AG04449 (cell line): Measurements from ENCODE around the gene CDH22.

Experiments used
- CTCF ChIA-PET: fragments of 350-600 bp; formaldehyde crosslinking; extraction: SDS; loops from one replicate; lab custom pipeline; 2021; ENCODE audit warnings: antibody characterized with exemption; lab: Yijun Ruan, JAX
- POLR2A ChIA-PET: fragments of 400-600, 350-600 bp; formaldehyde crosslinking; extraction: SDS; loops from one replicate; lab custom pipeline; 2020; ENCODE audit warnings: antibody characterized with exemption, inconsistent platforms; lab: Yijun Ruan, JAX
- DNase-seq: peaks from one replicate; pipeline ENCODE4 v3.0.0-alpha.2; 2010; ENCODE audit warnings: low read depth, low spot score
- H3K4me3 ChIP-seq: 2 replicates; pipeline ENCODE4 v1.5.1; 2011; ENCODE audit warnings: low read depth, mild to moderate bottlenecking, control low read depth, low read length
- CTCF ChIP-seq: IDR thresholded peaks from one replicate; pipeline ENCODE4 v1.5.1; 2011; ENCODE audit warnings: mild to moderate bottlenecking, moderate library complexity, low read length, control low read depth, inconsistent platforms; ENCODE audit not compliant: insufficient read depth; ENCODE audit errors: missing control alignments

Gene CDH22

DNA sequence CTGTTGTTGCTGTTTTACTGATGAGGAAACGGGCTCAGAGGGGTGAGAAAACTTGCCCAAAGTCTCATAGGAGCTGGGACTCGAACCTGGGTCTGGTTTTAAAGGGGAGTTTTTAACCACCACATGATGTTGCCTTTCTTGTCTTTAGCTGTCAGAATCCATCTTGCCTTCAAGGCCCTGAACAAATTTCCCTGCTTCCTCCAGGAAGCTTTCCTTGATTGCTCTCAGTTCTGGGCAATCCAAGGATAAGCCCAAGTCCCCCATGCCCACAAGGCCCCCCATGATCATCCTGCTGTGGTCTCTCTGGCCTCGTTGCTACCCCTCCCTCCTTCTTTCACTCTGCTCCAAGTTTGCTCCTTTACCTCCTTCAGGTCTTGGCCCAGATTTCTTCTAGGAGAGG is 116.7 kb downstream of the CDH22 start:
- no peak for TF ChIP-seq CTCF
- CTCF ChIA-PET = no interaction called here
- no peak overlapping the region for H3K4me3 ChIP-seq
- DNase-seq = no peak
- POLR2A ChIA-PET = no interaction called here

GRCh38 chr20:46191168-46191540 is 117.1 kb downstream of the CDH22 start:
- H3K4me3 ChIP-seq = no peak overlapping the region
- POLR2A ChIA-PET = no interaction called here
- CTCF ChIA-PET = no interaction called here
- no peak for TF ChIP-seq CTCF
- DNase-seq = no peak

GRCh38 chr20:46190478-46191167 is 117.7 kb downstream of the CDH22 start:
- CTCF ChIA-PET = no interaction called here
- POLR2A ChIA-PET = no interaction called here
- no peak for TF ChIP-seq CTCF
- no peak overlapping the region for H3K4me3 ChIP-seq
- no peak for DNase-seq

DNA sequence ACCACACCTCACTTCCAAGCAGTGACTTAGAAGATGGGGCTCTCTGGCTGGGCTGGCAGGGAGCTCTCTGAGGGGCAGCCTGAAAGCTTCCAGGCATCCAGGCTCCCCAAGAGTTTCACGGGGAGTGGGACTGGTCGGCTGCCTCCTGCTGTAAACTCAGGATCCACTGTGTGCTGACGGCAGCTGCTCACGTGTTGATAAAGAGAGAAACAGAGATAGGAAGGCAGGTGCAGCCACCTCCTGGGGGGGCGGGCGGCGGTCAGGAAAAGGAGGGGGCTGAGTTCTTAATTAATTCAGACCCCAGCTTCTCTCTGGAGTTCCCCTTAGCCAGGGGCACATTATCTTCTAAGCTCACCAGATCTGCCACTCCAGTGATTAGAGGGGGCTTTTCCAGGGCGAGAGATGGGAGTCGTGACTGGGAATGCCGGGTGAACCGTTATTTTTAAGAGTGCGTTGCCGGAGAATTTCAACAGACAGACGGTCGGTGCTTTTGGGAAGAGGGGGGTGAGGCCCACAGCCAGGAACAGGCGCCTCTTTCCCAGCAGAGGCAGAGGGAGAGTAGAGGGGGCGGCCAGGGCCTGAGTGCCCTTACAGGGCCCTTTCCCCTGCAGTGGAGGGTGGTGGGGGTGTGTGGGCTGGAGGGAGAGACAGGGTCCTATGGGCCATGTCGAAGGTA is 119.3 kb downstream of the CDH22 start:
- no peak for DNase-seq
- CTCF ChIA-PET = no interaction called here
- H3K4me3 ChIP-seq = no peak overlapping the region
- no peak for TF ChIP-seq CTCF
- POLR2A ChIA-PET = no interaction called here

GRCh38 chr20:46186210-46186609 is 122.1 kb downstream of the CDH22 start:
- TF ChIP-seq CTCF = no peak
- no peak overlapping the region for H3K4me3 ChIP-seq
- CTCF ChIA-PET = no interaction called here
- DNase-seq = no peak
- POLR2A ChIA-PET = no interaction called here

GRCh38 chr20:46185353-46185752 is 122.9 kb downstream of the CDH22 start:
- no peak for DNase-seq
- POLR2A ChIA-PET = no interaction called here

More at GRCh38 chr20:46185353-46185752, 122.9 kb downstream of the CDH22 start:
- H3K4me3 ChIP-seq = no peak overlapping the region
- no peak for TF ChIP-seq CTCF
- CTCF ChIA-PET = no interaction called here
